GM12878 (cell line): ENCODE results near the gene QPRT.

Experiments used
- CREB1 ChIP-seq: IDR thresholded peaks from 2 replicates; pipeline ENCODE4 v1.6.1; 2012; ENCODE audit warnings: low read depth, mild to moderate bottlenecking, inconsistent platforms
- MEF2A ChIP-seq: IDR thresholded peaks from 2 replicates; pipeline ENCODE4 v1.6.1; 2011; ENCODE audit warnings: low read depth, mild to moderate bottlenecking, low read length, moderate library complexity; ENCODE audit not compliant: insufficient read depth
- NFYB ChIP-seq: IDR thresholded peaks from 2 replicates; pipeline ENCODE4 v1.6.1; 2011; ENCODE audit warnings: low read depth, mild to moderate bottlenecking, low read length, improper control_type of control experiment, moderate library complexity; ENCODE audit not compliant: insufficient read depth
- NRF1 ChIP-seq: conservative IDR thresholded peaks from 2 replicates; pipeline ENCODE4 v1.6.1; 2011; ENCODE audit warnings: mild to moderate bottlenecking, low read depth, low read length, improper control_type of control experiment
- POLR2A ChIP-seq: IDR thresholded peaks from 2 replicates; pipeline ENCODE4 v1.6.1; 2011; ENCODE audit warnings: low read depth, mild to moderate bottlenecking, low read length
- SIN3A ChIP-seq: IDR thresholded peaks from 2 replicates; pipeline ENCODE4 v1.6.1; 2012; ENCODE audit warnings: low read depth, low read length, improper control_type of control experiment
- ZNF24 ChIP-seq: fragments of 450-650 bp; IDR thresholded peaks from 2 replicates; pipeline ENCODE4 v1.6.1; 2017; ENCODE audit warnings: antibody characterized with exemption, mild to moderate bottlenecking
- TF ChIP-seq, protein P1 (sequence below): IDR thresholded peaks from 2 replicates; pipeline ENCODE4 v1.6.1; 2011; ENCODE audit warnings: mild to moderate bottlenecking, low read depth, low read length, moderate library complexity; ENCODE audit not compliant: insufficient replicate concordance

DNA sequence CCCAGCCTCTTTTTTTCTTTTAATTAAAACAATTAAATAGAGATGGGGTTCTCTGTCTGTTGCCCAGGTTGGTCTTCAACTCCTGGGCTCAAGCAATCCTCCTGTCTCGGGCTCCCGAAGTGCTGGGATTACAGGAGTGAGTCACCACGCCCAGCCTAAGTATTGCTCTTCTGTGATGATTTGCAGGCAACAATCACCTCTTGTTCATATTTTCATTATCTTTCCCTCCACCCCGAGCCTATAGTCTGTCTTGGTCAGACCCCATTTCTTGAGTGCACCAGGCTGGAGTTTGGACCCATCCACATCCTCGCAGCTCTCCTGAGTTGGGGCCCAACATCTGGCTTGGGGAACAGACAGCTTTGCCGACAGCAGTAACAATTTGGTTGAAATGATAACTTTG is 20.3 kb upstream of the QPRT start:
- TF ChIP-seq, protein P1, sequence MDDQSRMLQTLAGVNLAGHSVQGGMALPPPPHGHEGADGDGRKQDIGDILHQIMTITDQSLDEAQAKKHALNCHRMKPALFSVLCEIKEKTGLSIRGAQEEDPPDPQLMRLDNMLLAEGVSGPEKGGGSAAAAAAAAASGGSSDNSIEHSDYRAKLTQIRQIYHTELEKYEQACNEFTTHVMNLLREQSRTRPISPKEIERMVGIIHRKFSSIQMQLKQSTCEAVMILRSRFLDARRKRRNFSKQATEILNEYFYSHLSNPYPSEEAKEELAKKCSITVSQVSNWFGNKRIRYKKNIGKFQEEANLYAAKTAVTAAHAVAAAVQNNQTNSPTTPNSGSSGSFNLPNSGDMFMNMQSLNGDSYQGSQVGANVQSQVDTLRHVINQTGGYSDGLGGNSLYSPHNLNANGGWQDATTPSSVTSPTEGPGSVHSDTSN: no peak
- no peak for TF ChIP-seq MEF2A
- no peak for TF ChIP-seq POLR2A
- no peak for TF ChIP-seq NFYB
- TF ChIP-seq SIN3A: no peak
- no peak for TF ChIP-seq NRF1
- no peak for TF ChIP-seq ZNF24
- TF ChIP-seq CREB1: no peak
